SK-N-SH (cell line): ENCODE data around the gene EVC2. TPM values are rescaled to one million over a fixed set of nuclear protein-coding genes. Genes with fewer than 3 reads are reported as not detected.

Experiments used
- CTCF ChIA-PET: fragments of 300-600, 350-600 bp; formaldehyde crosslinking; extraction: SDS; loops from one replicate; lab custom pipeline; 2021; lab: Yijun Ruan, JAX
- POLR2A ChIA-PET: fragments of 350-600 bp; sonication (Branson Sonifier 250); formaldehyde crosslinking; extraction: SDS; loops from one replicate; lab custom pipeline; 2020; ENCODE audit warnings: antibody characterized with exemption, inconsistent platforms; lab: Yijun Ruan, JAX
- DNase-seq: peaks from one replicate; pipeline ENCODE4 v3.0.0; 2012
- H2AFZ ChIP-seq: fragments of 200-600 bp; sonication (generic); 2 replicates; pipeline ENCODE4 v1.8.1; 2016; ENCODE audit warnings: antibody characterized with exemption, mild to moderate bottlenecking, low read depth
- H3F3A ChIP-seq: fragments of 200-600 bp; sonication (generic); replicated peaks from 2 replicates; pipeline ENCODE3; 2016; ENCODE audit warnings: antibody characterized with exemption, mild to moderate bottlenecking; ENCODE audit not compliant: insufficient read depth
- H3K27ac ChIP-seq, 2 experiments: fragments of 200-500 bp in 1 of 2; fragments of 200-600 bp in 1 of 2; sonication (Bioruptor generic) in 1 of 2; sonication (generic), shearing (Covaris generic) in 1 of 2; 2 replicates each; pipeline versions ENCODE4 v1.5.1 to v1.6.1; 2014 to 2016; ENCODE audit warnings: low read depth in 2 of 2, inconsistent platforms in 1 of 2, low read length in 1 of 2, mild to moderate bottlenecking in 1 of 2, mixed read lengths in 1 of 2
- H3K27me3 ChIP-seq: fragments of 200-600 bp; sonication (generic), shearing (Covaris generic); 2 replicates; pipeline ENCODE4 v1.6.1; 2016; ENCODE audit warnings: mixed run types; ENCODE audit not compliant: insufficient read depth
- H3K36me3 ChIP-seq, 2 experiments: fragments of 200-500 bp in 1 of 2; fragments of 200-600 bp in 1 of 2; sonication (Bioruptor generic) in 1 of 2; sonication (generic) in 1 of 2; replicated peaks in 1 of 2; 2 replicates each; pipeline versions ENCODE3 to v1.5.1; 2014 to 2016; ENCODE audit warnings: low read length in 1 of 2, mild to moderate bottlenecking in 1 of 2; ENCODE audit not compliant: insufficient read depth in 2 of 2, control insufficient read depth in 1 of 2
- H3K4me1 ChIP-seq, 2 experiments: fragments of 200-500 bp in 1 of 2; fragments of 200-600 bp in 1 of 2; sonication (Bioruptor generic) in 1 of 2; sonication (generic), shearing (Covaris generic) in 1 of 2; 2 replicates each; pipeline versions ENCODE4 v1.5.1 to v1.6.1; 2014 to 2016; ENCODE audit warnings: low read depth in 1 of 2, low read length in 1 of 2, mixed run types in 1 of 2; ENCODE audit not compliant: insufficient read depth in 2 of 2, control insufficient read depth in 1 of 2
- H3K4me2 ChIP-seq: fragments of 200-600 bp; sonication (generic), shearing (Covaris generic); 2 replicates; pipeline ENCODE4 v1.6.1; 2017; ENCODE audit warnings: mixed run types
- H3K4me3 ChIP-seq, 2 experiments: fragments of 200-500 bp in 1 of 2; fragments of 200-600 bp in 1 of 2; sonication (Bioruptor generic) in 1 of 2; sonication (generic), shearing (Covaris generic) in 1 of 2; 2 replicates each; pipeline versions ENCODE4 v1.5.1 to v1.8.1; 2014 to 2016; ENCODE audit warnings: low read depth in 2 of 2, inconsistent platforms in 1 of 2, low read length in 1 of 2, mild to moderate bottlenecking in 1 of 2, mixed read lengths in 1 of 2, moderate library complexity in 1 of 2
- H3K79me2 ChIP-seq: fragments of 200-600 bp; sonication (generic); 2 replicates; pipeline ENCODE4 v1.8.1; 2017; ENCODE audit warnings: mild to moderate bottlenecking; ENCODE audit not compliant: insufficient read depth
- H3K9ac ChIP-seq: fragments of 200-600 bp; sonication (generic); 2 replicates; pipeline ENCODE4 v1.6.1; 2017; ENCODE audit warnings: mixed run types
- H3K9me2 ChIP-seq: fragments of 200-600 bp; sonication (generic); 2 replicates; pipeline ENCODE4 v1.6.1; 2017; ENCODE audit warnings: mixed run types
- H3K9me3 ChIP-seq: fragments of 200-600 bp; sonication (generic); 2 replicates; pipeline ENCODE4 v1.6.1; 2017; ENCODE audit warnings: mixed run types, mild to moderate bottlenecking, moderate library complexity
- H4K20me1 ChIP-seq: fragments of 200-600 bp; sonication (generic); 2 replicates; pipeline ENCODE4 v1.6.1; 2017; ENCODE audit warnings: mild to moderate bottlenecking, mixed run types; ENCODE audit not compliant: insufficient read depth
- CHD2 ChIP-seq: fragments of 150-350 bp; IDR thresholded peaks from 2 replicates; pipeline ENCODE4 v1.6.1; 2018; ENCODE audit warnings: low read length; ENCODE audit not compliant: partially characterized antibody
- ELF1 ChIP-seq: IDR thresholded peaks from 2 replicates; pipeline ENCODE4 v1.4.0; 2012
- EZH2phosphoT487 ChIP-seq: fragments of 200-600 bp; sonication (generic); IDR thresholded peaks from 2 replicates; pipeline ENCODE4 v1.6.1; 2017; ENCODE audit warnings: low read depth, mixed run types, mild to moderate bottlenecking, antibody characterized with exemption, moderate library complexity, borderline replicate concordance
- GATA2 ChIP-seq: sonication (generic); formaldehyde crosslinking; IDR thresholded peaks from 2 replicates; pipeline ENCODE4 v1.5.0; 2020; ENCODE audit warnings: mild to moderate bottlenecking, missing genetic modification reagents
- JUND ChIP-seq: IDR thresholded peaks from 2 replicates; pipeline ENCODE4 v1.4.0; 2012
- MEF2A ChIP-seq: IDR thresholded peaks from 2 replicates; pipeline ENCODE4 v1.4.0; 2012; ENCODE audit warnings: low read depth, borderline replicate concordance
- MXI1 ChIP-seq: IDR thresholded peaks from 2 replicates; pipeline ENCODE4 v1.6.1; 2012; ENCODE audit warnings: mild to moderate bottlenecking, low read depth, low read length, improper control_type of control experiment
- POLR2AphosphoS5 ChIP-seq: IDR thresholded peaks from 2 replicates; pipeline ENCODE4 v1.6.1; 2012; ENCODE audit warnings: low read depth, low read length
- RFX5 ChIP-seq: IDR thresholded peaks from 2 replicates; pipeline ENCODE4 v1.6.1; 2012; ENCODE audit warnings: mild to moderate bottlenecking, improper control_type of control experiment, low read length
- RXRA ChIP-seq: IDR thresholded peaks from 2 replicates; pipeline ENCODE4 v1.4.0; 2012; ENCODE audit warnings: low read depth, mild to moderate bottlenecking, borderline replicate concordance
- SIN3A ChIP-seq: IDR thresholded peaks from 2 replicates; pipeline ENCODE4 v1.6.1; 2012; ENCODE audit warnings: low read depth, mild to moderate bottlenecking, low read length, moderate library complexity, borderline replicate concordance
- SMC3 ChIP-seq: IDR thresholded peaks from 2 replicates; pipeline ENCODE4 v1.6.1; 2012; ENCODE audit warnings: low read depth, low read length, improper control_type of control experiment
- TAF1 ChIP-seq: IDR thresholded peaks from 2 replicates; pipeline ENCODE4 v1.6.1; 2012; ENCODE audit warnings: low read depth, mild to moderate bottlenecking, low read length, moderate library complexity, borderline replicate concordance
- TEAD4 ChIP-seq: IDR thresholded peaks from 2 replicates; pipeline ENCODE4 v1.4.0; 2012; ENCODE audit warnings: mild to moderate bottlenecking, borderline replicate concordance; ENCODE audit not compliant: insufficient read depth
- YY1 ChIP-seq: IDR thresholded peaks from 2 replicates; pipeline ENCODE4 v1.4.0; 2012; ENCODE audit warnings: low read depth, mild to moderate bottlenecking
- WGBS: methylation state at CpG from one replicate; pipeline ENCODE4 v1.1.6; 2017; ENCODE audit warnings: low lambda C conversion rate; 5-methylcytosine and 5-hydroxymethylcytosine counted together
- polyA plus RNA-seq, 3 experiments: library from polyadenylated mRNA; depleted of rRNA; stranded (reverse); fragments of >200 nt; gene quantifications; 2 replicates each; pipeline ENCODE4 v1.2.3, GENCODE V29; 2012
- TF ChIP-seq, protein P1 (sequence below): fragments of 150-350 bp; IDR thresholded peaks from 2 replicates; pipeline ENCODE4 v1.6.1; 2016; ENCODE audit warnings: mild to moderate bottlenecking, low read depth, low read length
- TF ChIP-seq, protein P2 (sequence below): IDR thresholded peaks from 2 replicates; pipeline ENCODE4 v1.4.0; 2012; ENCODE audit warnings: low read depth, borderline replicate concordance
- TF ChIP-seq, protein P3 (sequence below): IDR thresholded peaks from 2 replicates; pipeline ENCODE4 v1.4.0; 2012; ENCODE audit warnings: low read depth
- TF ChIP-seq, protein P4 (sequence below): fragments of 200-600 bp; sonication (generic); IDR thresholded peaks from 2 replicates; pipeline ENCODE4 v1.6.1; 2017; ENCODE audit warnings: antibody characterized with exemption, mild to moderate bottlenecking, moderate library complexity

Gene EVC2
- polyA plus RNA-seq, 1 of the 3 experiments (the other 2 are of a cell fraction) = not detected

DNA sequence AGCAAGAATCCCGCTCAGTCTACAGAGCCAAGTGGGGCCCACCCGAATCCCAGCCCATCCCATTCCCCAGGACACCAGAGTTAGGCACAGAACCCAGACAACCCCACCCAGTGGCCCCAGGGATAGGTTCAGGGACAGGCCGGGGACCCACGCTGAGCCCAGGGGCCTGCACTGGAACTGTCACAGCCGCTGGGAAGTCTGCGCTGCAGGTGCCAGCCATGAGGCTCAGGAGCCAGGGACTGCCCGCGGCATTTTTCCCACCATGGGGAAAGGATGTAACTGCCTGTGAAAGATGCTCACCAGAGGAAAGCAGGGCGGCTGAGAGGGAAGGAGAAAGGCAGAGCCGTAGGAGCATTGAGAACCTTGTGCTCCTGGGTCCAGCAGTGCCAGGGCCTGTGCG is 12.0 kb downstream of the EVC2 start:
- Histone ChIP-seq H3K4me3 (no peak overlapping the region), H3K4me1 (no peaks in the 10 kb centered on the region), H3K79me2 (no peaks in the 10 kb centered on the region), H3K9ac (no peak overlapping the region), H2AFZ (no peak overlapping the region), H3K27me3 (no peaks in the 10 kb centered on the region), H3K4me2 (no peak overlapping the region), H4K20me1 (no peaks in the 10 kb centered on the region), H3K9me2 (no peaks in the 10 kb centered on the region), H3K9me3 (no peaks in the 10 kb centered on the region), H3K27ac (no peak overlapping the region), H3F3A (no peaks in the 10 kb centered on the region), H3K36me3 (no peaks in the 10 kb centered on the region)
- CTCF ChIA-PET = no interaction called here
- POLR2A ChIA-PET = no interaction called here
- no peak for DNase-seq
- WGBS = 55% methylated on average over 5 of the region's 11 CpGs
- no peak for TF ChIP-seq MXI1
- no peak for TF ChIP-seq TAF1
- no peak for TF ChIP-seq GATA2
- TF ChIP-seq JUND = no peak
- TF ChIP-seq RFX5 = no peak
- TF ChIP-seq POLR2AphosphoS5 = no peak
- TF ChIP-seq SIN3A = no peak
- TF ChIP-seq, protein P1, sequence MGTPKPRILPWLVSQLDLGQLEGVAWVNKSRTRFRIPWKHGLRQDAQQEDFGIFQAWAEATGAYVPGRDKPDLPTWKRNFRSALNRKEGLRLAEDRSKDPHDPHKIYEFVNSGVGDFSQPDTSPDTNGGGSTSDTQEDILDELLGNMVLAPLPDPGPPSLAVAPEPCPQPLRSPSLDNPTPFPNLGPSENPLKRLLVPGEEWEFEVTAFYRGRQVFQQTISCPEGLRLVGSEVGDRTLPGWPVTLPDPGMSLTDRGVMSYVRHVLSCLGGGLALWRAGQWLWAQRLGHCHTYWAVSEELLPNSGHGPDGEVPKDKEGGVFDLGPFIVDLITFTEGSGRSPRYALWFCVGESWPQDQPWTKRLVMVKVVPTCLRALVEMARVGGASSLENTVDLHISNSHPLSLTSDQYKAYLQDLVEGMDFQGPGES = no peak
- TF ChIP-seq MEF2A = no peak
- TF ChIP-seq ELF1 = no peak
- TF ChIP-seq CHD2 = no peak
- TF ChIP-seq, protein P2, sequence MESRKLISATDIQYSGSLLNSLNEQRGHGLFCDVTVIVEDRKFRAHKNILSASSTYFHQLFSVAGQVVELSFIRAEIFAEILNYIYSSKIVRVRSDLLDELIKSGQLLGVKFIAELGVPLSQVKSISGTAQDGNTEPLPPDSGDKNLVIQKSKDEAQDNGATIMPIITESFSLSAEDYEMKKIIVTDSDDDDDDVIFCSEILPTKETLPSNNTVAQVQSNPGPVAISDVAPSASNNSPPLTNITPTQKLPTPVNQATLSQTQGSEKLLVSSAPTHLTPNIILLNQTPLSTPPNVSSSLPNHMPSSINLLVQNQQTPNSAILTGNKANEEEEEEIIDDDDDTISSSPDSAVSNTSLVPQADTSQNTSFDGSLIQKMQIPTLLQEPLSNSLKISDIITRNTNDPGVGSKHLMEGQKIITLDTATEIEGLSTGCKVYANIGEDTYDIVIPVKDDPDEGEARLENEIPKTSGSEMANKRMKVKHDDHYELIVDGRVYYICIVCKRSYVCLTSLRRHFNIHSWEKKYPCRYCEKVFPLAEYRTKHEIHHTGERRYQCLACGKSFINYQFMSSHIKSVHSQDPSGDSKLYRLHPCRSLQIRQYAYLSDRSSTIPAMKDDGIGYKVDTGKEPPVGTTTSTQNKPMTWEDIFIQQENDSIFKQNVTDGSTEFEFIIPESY = no peak
- TF ChIP-seq, protein P3, sequence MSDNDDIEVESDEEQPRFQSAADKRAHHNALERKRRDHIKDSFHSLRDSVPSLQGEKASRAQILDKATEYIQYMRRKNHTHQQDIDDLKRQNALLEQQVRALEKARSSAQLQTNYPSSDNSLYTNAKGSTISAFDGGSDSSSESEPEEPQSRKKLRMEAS = no peak
- no peak for TF ChIP-seq RXRA
- no peak for TF ChIP-seq TEAD4
- TF ChIP-seq YY1 = no peak
- TF ChIP-seq, protein P4, sequence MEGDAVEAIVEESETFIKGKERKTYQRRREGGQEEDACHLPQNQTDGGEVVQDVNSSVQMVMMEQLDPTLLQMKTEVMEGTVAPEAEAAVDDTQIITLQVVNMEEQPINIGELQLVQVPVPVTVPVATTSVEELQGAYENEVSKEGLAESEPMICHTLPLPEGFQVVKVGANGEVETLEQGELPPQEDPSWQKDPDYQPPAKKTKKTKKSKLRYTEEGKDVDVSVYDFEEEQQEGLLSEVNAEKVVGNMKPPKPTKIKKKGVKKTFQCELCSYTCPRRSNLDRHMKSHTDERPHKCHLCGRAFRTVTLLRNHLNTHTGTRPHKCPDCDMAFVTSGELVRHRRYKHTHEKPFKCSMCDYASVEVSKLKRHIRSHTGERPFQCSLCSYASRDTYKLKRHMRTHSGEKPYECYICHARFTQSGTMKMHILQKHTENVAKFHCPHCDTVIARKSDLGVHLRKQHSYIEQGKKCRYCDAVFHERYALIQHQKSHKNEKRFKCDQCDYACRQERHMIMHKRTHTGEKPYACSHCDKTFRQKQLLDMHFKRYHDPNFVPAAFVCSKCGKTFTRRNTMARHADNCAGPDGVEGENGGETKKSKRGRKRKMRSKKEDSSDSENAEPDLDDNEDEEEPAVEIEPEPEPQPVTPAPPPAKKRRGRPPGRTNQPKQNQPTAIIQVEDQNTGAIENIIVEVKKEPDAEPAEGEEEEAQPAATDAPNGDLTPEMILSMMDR = no peak
- no peak for TF ChIP-seq SMC3
- no peak for TF ChIP-seq EZH2phosphoT487
